ENCODE data around the gene PHLDA1. TPM values are rescaled to one million over a fixed set of nuclear protein-coding genes. Genes with fewer than 3 reads are reported as not detected.

Gene PHLDA1
- total and polyA plus RNA-seq, 2 experiments from 2014 or later = 11.7 to 21.6 TPM

DNA sequence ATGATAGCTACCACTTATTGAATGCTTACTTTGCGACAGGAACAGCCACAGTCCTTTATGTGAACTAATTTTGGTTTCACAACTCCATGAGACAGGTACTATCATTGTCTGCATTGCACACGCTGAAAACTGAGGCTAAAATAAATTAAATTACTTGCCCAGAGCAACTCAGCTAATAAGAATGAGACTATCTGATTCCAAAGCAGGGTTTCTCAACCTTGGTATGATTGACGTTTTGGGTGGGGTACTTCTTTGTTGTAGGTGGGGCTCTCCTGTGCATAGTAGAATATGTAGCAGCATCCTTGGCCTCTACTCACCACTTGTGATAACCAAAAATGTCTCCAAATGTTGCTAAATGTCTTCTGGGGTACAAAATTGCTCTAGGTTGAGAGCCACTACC lies 9.1 kb downstream of the PHLDA1 start:
- H4K20me1 ChIP-seq (replicated peaks; ENCODE audit: insufficient read depth) = no peaks in the 10 kb centered on the region

More for the DNA sequence above, 9.1 kb downstream of the PHLDA1 start:
- Histone ChIP-seq H3K79me2 (replicated peaks; ENCODE audit: insufficient read depth) (no peaks in the 10 kb centered on the region), H3F3A (replicated peaks; ENCODE audit: low read depth) (no peaks in the 10 kb centered on the region; the same call in 1 of the 2 replicates), H3K4me3 (no peak overlapping the region), H3K36me3 (ENCODE audit: insufficient read depth) (no peaks in the 10 kb centered on the region), H3K27me3 (ENCODE audit: insufficient read depth) (no peaks in the 10 kb centered on the region), H3K4me1 (ENCODE audit: insufficient read depth) (peaks cover 37% of the 10 kb centered on the region), H3K4me2 (no peak overlapping the region), H3K27ac (ENCODE audit: low read depth) (no peak overlapping the region), H2AFZ (no peak overlapping the region), H3K9me2 (ENCODE audit: insufficient read depth) (no peaks in the 10 kb centered on the region)
- Mint-ChIP-seq H3K9me3 (no peaks in the 10 kb centered on the region), H3K4me1 (peaks cover 49% of the 10 kb centered on the region), H3K27me3 (ENCODE audit: insufficient read depth, low read depth, poor library complexity) (no peaks in the 10 kb centered on the region), H3K36me3 (ENCODE audit: low read depth) (peaks cover 10% of the 10 kb centered on the region; the same call in 2 of the 3 replicates), H3K4me3 (no peak overlapping the region), H3K27ac (no peak overlapping the region)
- no peak for ATAC-seq
- TF ChIP-seq JUNB (IDR thresholded peaks at IDR 0.05; ENCODE audit: unreplicated experiment) (no peak), CREB1 (CRISPR knock-in tag; IDR thresholded peaks at IDR 0.05; ENCODE audit: low read depth) (no peak), EZH2phosphoT487 (IDR thresholded peaks at IDR 0.05; ENCODE audit: unreplicated experiment) (no peak), NANOG (IDR thresholded peaks at IDR 0.05; ENCODE audit: borderline replicate concordance) (no peak), ZNF114 (CRISPR knock-in tag; IDR thresholded peaks at IDR 0.05) (no peak), POLR2AphosphoS5 (IDR thresholded peaks at IDR 0.05; ENCODE audit: low read depth) (no peak), STAT1 (IDR thresholded peaks at IDR 0.05; ENCODE audit: unreplicated experiment) (no peak), ZNF331 (CRISPR knock-in tag; IDR thresholded peaks at IDR 0.05; ENCODE audit: low read depth) (no peak), EZH2 (IDR thresholded peaks at IDR 0.05; ENCODE audit: low read depth, unreplicated experiment) (no peak)
- TF ChIP-seq, protein P1, sequence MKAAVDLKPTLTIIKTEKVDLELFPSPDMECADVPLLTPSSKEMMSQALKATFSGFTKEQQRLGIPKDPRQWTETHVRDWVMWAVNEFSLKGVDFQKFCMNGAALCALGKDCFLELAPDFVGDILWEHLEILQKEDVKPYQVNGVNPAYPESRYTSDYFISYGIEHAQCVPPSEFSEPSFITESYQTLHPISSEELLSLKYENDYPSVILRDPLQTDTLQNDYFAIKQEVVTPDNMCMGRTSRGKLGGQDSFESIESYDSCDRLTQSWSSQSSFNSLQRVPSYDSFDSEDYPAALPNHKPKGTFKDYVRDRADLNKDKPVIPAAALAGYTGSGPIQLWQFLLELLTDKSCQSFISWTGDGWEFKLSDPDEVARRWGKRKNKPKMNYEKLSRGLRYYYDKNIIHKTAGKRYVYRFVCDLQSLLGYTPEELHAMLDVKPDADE (IDR thresholded peaks at IDR 0.05) = no peak
- TF ChIP-seq, protein P2, sequence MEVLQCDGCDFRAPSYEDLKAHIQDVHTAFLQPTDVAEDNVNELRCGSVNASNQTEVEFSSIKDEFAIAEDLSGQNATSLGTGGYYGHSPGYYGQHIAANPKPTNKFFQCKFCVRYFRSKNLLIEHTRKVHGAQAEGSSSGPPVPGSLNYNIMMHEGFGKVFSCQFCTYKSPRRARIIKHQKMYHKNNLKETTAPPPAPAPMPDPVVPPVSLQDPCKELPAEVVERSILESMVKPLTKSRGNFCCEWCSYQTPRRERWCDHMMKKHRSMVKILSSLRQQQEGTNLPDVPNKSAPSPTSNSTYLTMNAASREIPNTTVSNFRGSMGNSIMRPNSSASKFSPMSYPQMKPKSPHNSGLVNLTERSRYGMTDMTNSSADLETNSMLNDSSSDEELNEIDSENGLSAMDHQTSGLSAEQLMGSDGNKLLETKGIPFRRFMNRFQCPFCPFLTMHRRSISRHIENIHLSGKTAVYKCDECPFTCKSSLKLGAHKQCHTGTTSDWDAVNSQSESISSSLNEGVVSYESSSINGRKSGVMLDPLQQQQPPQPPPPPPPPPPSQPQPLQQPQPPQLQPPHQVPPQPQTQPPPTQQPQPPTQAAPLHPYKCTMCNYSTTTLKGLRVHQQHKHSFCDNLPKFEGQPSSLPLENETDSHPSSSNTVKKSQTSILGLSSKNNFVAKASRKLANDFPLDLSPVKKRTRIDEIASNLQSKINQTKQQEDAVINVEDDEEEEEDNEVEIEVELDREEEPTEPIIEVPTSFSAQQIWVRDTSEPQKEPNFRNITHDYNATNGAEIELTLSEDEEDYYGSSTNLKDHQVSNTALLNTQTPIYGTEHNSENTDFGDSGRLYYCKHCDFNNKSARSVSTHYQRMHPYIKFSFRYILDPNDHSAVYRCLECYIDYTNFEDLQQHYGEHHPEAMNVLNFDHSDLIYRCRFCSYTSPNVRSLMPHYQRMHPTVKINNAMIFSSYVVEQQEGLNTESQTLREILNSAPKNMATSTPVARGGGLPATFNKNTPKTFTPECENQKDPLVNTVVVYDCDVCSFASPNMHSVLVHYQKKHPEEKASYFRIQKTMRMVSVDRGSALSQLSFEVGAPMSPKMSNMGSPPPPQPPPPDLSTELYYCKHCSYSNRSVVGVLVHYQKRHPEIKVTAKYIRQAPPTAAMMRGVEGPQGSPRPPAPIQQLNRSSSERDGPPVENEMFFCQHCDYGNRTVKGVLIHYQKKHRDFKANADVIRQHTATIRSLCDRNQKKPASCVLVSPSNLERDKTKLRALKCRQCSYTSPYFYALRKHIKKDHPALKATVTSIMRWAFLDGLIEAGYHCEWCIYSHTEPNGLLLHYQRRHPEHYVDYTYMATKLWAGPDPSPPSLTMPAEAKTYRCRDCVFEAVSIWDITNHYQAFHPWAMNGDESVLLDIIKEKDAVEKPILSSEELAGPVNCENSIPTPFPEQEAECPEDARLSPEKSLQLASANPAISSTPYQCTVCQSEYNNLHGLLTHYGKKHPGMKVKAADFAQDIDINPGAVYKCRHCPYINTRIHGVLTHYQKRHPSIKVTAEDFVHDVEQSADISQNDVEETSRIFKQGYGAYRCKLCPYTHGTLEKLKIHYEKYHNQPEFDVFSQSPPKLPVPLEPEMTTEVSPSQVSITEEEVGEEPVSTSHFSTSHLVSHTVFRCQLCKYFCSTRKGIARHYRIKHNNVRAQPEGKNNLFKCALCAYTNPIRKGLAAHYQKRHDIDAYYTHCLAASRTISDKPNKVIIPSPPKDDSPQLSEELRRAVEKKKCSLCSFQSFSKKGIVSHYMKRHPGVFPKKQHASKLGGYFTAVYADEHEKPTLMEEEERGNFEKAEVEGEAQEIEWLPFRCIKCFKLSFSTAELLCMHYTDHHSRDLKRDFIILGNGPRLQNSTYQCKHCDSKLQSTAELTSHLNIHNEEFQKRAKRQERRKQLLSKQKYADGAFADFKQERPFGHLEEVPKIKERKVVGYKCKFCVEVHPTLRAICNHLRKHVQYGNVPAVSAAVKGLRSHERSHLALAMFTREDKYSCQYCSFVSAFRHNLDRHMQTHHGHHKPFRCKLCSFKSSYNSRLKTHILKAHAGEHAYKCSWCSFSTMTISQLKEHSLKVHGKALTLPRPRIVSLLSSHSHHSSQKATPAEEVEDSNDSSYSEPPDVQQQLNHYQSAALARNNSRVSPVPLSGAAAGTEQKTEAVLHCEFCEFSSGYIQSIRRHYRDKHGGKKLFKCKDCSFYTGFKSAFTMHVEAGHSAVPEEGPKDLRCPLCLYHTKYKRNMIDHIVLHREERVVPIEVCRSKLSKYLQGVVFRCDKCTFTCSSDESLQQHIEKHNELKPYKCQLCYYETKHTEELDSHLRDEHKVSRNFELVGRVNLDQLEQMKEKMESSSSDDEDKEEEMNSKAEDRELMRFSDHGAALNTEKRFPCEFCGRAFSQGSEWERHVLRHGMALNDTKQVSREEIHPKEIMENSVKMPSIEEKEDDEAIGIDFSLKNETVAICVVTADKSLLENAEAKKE (CRISPR knock-in tag; IDR thresholded peaks at IDR 0.05) = no peak
- TF ChIP-seq, protein P3, sequence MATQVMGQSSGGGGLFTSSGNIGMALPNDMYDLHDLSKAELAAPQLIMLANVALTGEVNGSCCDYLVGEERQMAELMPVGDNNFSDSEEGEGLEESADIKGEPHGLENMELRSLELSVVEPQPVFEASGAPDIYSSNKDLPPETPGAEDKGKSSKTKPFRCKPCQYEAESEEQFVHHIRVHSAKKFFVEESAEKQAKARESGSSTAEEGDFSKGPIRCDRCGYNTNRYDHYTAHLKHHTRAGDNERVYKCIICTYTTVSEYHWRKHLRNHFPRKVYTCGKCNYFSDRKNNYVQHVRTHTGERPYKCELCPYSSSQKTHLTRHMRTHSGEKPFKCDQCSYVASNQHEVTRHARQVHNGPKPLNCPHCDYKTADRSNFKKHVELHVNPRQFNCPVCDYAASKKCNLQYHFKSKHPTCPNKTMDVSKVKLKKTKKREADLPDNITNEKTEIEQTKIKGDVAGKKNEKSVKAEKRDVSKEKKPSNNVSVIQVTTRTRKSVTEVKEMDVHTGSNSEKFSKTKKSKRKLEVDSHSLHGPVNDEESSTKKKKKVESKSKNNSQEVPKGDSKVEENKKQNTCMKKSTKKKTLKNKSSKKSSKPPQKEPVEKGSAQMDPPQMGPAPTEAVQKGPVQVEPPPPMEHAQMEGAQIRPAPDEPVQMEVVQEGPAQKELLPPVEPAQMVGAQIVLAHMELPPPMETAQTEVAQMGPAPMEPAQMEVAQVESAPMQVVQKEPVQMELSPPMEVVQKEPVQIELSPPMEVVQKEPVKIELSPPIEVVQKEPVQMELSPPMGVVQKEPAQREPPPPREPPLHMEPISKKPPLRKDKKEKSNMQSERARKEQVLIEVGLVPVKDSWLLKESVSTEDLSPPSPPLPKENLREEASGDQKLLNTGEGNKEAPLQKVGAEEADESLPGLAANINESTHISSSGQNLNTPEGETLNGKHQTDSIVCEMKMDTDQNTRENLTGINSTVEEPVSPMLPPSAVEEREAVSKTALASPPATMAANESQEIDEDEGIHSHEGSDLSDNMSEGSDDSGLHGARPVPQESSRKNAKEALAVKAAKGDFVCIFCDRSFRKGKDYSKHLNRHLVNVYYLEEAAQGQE (IDR thresholded peaks at IDR 0.05; ENCODE audit: unreplicated experiment) = no peak
- TF ChIP-seq, protein P4, sequence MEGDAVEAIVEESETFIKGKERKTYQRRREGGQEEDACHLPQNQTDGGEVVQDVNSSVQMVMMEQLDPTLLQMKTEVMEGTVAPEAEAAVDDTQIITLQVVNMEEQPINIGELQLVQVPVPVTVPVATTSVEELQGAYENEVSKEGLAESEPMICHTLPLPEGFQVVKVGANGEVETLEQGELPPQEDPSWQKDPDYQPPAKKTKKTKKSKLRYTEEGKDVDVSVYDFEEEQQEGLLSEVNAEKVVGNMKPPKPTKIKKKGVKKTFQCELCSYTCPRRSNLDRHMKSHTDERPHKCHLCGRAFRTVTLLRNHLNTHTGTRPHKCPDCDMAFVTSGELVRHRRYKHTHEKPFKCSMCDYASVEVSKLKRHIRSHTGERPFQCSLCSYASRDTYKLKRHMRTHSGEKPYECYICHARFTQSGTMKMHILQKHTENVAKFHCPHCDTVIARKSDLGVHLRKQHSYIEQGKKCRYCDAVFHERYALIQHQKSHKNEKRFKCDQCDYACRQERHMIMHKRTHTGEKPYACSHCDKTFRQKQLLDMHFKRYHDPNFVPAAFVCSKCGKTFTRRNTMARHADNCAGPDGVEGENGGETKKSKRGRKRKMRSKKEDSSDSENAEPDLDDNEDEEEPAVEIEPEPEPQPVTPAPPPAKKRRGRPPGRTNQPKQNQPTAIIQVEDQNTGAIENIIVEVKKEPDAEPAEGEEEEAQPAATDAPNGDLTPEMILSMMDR (conservative IDR thresholded peaks at IDR 0.05; ENCODE audit: low read depth in 2 of 2) = no peak
- no peak for DNase-seq (ENCODE audit: low spot score)
